ENCODE measurements around the gene CRLF1.

Gene CRLF1, protein sequence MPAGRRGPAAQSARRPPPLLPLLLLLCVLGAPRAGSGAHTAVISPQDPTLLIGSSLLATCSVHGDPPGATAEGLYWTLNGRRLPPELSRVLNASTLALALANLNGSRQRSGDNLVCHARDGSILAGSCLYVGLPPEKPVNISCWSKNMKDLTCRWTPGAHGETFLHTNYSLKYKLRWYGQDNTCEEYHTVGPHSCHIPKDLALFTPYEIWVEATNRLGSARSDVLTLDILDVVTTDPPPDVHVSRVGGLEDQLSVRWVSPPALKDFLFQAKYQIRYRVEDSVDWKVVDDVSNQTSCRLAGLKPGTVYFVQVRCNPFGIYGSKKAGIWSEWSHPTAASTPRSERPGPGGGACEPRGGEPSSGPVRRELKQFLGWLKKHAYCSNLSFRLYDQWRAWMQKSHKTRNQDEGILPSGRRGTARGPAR

DNA sequence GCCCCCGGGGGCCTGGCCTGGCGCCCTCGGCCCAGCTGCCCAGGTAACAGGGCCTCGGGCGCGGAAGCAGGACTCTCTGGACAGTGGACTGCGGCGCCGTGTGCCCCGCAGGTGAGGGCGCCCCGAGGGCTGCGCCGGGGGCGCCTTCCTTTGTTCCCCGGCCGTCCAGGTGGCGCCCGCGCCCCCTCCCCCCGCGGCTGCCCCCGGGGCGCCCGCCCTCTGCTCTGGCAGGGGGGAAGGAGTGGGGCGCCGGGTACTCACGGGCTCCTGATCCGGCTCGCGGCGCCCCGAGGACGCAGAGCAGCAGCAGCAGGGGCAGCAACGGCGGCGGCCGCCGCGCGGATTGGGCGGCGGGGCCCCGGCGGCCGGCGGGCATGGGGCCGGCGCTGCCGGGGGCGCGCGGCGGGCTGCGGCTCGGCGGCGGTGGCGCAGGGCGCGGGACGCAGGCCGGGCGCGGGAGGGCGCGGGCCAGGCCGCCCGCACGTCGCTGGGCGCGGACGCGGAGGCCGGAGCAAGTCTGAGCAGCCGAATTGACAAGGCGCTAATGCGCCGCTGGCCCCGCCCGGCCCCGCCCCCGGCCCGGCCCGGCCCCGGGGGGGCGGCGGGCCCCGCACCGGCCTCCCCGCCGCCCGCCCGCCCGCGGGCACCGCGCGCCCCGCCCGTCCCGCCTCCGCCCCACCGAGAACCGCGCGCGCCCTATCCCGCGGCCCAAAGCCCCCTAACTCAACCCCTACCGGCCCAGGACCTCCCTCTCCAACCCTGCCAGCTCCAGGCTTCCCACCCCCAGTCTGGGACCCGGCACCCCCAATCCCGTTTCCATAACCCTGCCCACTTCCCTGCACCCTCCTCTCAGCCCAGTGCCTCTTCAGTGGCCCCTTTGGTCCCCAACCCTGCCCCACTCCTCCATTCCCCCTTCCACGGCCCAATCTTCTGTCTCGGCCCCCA, at the start of gene CRLF1:
TSS of gene CRLF1 (minus strand) at position 519 of the 945 bp plus-strand sequence. CDS start at position 376, 143 bp downstream.
- no peak for DNase-seq

DNA sequence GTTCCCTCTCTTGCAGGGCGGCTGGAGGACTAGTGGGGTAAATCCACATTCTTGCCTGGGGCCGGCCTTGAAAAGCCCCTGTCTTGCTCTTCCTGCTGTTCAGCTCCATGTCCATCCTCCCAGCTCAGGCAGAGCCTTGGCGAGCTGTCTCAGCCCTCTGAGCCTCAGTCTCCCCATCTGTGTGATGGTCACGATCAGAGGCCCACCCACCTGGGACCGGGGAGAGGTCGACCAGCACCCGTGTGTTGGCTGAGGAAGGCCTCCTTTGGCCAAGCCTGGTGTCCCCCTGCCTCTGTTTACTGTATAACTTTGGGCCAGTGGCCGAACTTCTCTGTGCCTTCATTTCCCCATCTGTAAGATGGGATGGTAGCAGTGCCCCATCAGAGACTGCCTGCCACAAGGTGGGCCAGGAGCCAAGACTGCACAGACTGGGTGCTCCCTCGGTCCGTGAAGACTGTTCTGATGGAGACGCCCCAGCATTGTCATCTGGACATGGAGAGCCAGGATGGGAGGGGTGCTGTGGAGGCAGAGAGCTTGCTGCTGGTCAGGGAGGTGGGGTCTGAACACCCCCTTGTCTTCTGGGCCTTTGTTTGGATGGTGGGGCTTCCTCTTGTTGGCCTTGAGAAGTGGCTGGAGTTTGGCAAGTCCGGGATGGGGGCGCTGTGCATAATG, 48.7 kb upstream of the CRLF1 start:
- DNase-seq = no peak

DNA sequence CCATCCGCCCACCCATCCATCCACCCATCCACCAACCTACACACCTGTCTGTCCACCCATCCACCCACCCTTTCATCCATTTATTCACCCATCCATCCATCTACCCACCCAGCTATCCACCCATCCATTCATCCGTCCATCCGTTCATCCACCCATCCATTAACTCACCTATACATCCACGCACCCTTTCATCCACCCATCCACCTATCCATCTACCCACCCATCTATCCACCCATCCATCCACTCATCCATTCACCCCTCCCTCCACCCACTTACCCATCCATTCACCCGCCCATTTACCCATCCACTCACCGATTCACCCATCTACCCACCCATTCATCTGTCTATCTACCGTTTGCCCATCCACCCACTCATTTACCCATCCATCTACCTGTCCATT, 47.9 kb upstream of the CRLF1 start:
- DNase-seq = no peak

DNA sequence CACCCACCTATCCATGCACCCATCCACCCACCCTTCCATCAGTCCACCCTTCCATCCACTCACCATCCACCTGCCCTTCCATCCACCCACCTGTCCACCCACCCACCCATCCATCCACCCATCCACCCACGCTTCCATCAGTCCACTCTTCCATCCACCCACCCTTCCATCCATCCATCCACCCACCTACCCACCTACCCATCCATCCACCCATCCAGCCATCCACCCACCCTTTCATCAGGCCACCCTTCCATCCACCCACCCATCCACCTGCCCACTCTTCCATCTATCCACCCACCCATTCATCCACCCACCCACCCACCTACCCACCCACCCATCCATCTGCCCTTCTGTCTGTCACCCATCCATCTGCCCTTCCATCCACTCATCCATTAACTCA, 47.3 kb upstream of the CRLF1 start:
- DNase-seq = no peak

DNA sequence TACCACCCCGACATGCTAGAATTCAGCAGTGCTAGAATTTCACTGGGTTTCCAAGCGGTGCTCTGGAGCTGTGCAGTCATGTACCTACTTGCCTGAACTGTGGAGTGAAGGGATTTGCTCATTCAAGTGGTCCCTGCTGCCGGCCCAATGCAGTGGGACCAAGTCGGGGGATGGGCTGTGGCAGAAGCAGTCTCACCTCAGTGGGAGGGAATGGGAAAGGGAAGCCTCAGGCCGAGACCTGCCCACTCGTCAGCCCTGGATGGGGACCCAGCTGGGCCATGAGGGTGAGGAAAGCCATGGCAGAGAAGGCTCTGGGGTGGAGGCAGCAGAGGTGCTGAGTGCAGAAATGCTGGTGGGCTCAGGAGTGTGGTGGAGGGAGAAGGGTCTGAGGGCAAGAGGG, 45.1 kb upstream of the CRLF1 start:
- no peak for DNase-seq

DNA sequence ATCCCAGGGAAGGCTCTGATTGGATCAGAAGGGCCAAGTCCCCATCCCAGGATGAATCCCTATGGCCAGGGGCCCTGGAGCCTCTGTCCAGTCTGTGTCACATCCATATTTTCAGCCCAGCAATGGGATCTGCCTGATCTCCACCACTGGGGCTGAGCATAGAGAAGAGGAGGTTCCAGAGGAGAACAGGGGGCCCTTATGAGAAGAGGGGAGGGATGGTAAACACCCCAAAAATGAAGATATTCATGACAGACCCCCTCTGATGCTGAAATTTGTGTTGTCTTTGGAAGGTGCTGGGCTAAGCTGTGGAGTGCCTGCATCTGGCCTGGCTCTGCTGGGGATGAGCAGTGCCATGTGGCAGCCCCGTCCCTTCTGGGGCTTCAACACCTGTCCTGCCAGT, 44.7 kb upstream of the CRLF1 start:
- DNase-seq = no peak

DNA sequence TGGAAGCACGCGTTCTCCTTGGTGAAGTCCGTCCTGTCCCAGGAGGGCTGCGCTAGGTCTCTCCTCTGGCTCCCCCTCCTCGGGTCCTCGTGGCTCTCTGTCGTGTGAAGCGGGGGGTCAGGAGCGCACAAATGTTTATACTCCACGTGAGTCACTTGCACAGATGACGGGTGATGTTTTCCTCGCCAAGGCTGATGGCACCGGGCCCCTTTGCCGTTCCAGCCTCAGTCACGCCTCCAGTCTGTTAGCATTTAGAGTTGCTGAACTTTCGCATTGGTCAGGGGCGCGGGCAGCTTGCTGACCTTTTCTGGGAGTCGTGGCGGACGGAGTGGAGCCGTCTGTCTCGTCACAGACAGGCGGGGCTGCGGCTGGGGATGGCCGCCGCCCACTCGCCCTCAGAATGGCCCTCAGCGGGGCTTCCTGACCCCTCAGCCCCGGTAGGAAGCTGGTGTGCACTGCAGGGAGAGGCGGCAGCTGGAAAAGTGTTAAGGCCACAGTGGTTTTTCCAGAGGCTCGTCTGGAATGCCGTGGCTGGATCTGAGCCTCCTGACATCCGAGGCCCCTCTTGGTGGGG, 44.0 kb upstream of the CRLF1 start:
- DNase-seq = no peak

DNA sequence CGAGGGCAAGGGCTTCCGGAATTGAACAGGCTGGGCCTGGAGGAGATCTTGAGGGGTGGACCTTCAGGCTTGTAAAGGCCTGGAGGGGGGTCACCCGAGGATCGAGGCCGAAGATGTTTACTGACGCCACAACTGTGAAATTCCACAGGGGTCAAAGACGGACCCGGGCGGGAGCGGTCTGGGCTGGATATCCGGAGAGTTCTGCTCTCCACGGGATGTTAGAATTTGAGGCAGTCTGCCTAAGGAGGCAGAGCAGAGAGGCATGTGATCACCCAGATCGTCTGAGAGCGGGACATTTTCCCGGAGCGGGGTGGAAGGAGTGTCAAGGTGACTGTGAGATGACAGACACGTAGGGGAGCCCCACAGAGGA, 43.4 kb upstream of the CRLF1 start:
- no peak for DNase-seq

DNA sequence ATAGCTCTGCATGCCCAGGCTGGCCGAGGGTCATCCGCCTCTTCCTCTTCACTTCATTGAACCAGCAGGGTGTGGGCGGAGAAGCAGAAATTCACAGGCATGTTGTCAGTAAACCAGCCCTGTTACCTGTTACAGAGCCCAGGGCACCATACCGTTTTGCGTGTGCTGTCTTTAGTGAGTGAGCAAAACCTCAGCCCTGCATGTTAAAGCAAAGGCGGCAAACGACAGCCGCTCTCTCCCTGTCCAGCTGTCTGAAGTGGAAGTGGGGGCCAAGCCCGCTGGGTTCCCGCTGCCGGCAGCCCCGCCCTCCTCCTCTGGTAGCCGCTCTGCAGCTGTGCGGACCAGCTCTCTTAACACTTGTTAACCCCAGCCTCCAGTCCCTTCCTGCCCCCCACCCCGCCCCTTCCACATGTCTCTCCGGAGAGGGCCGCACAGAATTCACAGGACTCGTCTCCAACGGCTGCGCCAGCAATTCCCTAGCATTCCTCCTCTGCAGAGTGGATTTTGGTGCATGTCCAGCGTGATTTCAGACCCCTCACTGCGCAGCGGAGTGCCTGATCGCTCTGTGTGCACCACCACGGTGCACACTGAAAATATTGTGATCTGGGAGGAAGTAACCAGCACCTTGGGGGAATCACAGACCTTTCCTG, 42.9 kb upstream of the CRLF1 start:
- no peak for DNase-seq

DNA sequence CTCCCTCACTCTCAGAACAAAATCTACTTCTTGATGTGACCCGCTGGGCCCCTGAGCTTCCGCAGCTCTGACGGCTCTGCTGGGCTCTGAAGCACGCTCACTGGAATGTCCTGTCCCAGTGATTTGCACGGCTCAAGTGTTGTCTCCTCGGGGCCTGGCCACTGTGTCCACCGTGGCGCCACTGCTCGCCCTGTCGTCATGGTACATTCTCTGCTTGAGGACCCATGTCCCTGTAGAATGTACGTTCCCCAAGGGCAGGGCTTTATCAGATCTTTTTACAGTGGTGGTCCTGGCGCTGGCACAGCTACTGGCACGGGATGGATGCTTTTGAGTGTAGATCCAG, 42.3 kb upstream of the CRLF1 start:
- DNase-seq = no peak

DNA sequence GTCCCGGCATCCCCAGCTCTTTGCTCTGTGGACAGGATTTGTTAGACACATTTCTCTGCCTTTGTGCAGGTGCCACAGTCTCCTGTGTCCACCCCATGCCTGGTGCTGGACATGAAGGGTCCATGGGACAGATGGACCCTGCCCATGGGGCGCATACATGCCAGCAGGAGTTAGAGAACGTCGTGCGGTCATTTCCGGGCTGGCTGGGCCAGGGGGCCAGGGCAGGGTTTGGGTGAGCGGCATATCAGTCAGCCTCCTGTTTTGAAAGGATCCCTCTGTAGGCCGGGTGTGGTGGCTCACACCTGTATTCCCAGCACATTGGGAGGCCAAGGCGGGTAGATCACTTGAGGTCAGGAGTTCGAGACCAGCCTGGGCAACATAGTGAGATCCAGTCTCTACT, 41.2 kb upstream of the CRLF1 start:
- DNase-seq = no peak

DNA sequence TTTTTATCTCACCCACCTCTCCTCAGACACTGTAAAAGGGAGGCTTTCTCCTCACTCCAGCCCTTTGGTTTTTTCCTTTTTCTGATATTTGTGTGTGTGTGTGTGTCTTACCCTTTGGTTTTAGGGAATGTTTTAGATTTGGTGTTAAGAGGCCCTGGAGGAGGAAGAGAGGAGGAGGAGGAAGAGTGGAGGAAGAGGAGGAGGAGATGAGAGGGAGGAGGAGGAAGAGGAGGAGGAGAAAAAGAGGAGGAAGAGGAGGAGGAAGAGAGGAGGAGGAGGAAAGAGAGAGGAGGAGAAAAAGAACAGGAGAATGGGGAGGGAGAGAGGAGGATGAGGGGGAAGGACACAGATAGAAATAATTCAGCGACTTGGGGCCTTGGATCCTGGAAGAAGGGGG, 40.8 kb upstream of the CRLF1 start:
- DNase-seq = no peak

DNA sequence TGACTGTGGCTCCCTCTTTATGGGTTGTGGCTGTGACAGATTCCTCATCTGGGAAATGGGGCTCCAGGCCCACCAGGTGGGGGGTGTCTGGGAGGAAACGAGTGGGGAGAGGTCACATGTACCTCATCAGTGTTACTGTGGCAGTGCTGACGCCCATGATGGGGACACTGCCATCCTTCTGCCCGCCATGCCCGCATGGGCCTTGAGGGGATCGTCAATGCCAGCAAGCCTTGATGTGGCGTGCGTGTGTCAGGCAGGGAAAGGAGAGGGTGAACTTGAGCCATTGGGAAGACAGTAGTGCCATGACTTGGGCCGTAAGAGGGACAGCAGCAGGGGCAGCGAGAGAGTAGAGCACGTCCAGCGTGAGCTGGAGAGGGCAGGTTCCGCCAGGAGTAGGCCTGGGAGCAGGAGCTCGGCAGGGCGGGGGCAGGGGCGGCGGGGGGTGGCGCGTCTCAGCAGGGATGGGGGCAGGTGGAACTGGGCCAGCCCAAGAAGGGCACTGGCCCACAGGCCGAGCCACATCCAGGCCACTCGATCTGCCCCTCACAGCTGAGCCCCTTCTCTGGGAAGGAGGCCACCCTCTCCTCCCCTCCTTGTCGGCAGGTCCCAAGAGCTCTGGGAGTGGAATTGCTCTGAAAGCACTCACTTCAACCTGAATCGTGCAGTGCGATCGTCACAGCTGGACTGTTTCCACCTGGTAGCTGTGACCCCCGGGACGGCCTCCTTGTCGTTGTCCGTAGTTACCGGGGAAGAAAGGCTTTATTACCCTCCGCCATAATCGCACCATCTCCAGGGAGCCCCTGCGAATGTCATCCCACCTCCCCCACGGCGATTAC, 40.2 kb upstream of the CRLF1 start:
- DNase-seq = no peak

DNA sequence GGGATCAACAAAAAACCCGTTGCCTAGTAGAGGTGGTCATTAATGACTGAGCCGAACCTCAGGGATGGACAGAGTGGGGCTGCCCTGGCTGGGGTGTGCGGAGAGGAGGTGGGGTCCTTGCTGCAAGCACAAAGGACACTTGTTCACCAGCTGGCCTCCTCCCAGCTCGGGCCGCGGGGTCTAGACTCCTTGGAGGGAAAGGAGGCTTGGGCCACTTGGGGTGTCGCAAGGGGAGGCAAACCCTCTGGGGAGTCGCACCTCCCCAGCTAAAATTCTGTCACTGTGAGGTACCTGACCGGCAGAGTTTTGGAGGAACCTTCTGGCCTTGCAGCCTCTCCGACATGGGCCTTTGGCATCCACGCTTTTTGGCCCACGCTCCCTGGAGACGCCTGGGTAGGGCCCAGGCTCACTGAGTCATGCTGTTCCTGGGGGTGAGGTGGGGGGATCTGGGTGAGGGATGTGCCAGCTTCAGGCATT, 38.5 kb upstream of the CRLF1 start:
- no peak for DNase-seq

DNA sequence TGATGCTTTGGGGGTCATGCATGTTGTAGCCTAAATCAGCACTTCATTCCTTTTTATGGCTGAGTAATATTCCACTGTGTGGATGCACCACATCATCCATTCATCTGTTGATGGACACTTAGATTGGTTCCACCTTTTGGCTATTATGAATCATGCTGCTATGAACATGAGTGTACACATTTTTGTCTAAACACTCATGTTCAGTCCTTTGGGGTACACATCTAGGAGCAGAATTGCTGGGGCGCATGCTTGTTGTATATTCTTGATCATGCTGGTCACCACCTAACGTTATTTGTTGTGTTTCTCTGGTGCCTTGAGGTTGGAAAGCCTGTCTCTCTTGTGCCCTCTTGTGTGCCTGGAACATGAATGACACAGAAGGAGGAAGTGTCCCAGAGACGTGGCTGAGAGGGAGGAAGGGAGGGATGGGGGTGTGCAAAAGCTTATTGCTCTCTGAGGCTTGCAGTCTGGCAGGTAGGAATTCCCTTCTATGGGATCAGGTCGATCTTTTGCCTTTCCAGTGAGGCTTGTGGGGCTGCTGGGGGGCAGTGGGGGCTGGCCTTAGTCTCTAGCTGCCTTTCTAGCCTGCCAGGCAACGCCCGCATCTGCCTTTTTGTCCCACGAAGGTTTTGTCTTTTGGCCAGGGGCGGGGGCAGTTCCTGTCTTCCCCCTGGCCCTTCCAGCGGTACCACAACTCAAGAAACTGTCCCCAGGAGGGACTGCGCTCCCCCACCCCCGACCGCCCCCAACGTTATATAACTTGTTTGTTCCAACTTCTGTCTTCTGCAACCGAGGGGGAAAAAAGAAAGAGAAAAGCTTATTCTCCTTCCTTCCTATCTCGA, 37.8 kb upstream of the CRLF1 start:
- no peak for DNase-seq

DNA sequence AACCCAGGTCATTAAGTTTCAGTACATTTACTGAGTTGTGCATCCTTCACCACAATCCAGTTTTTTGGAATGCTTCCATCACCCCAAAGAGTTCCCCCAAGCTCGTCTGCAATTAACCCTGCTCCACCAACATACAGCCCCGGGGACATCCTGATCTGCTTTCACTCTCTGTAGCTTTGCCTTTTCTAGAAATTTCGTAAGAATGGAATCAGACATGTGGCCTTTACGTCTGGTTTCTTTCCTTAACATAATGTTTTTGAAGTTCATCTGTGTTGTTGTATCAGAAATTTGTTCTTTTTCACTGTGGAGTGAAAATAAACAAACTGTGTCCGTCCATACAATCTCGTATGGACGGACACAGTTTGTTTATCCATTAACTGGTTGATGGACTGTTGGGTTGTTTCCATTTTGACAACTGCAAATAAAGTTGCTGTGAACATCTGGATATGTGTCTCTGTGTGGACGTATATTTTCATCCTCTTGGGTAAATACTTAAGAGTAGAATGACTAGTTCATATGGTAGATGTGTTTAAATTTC, 33.2 kb upstream of the CRLF1 start:
- no peak for DNase-seq

DNA sequence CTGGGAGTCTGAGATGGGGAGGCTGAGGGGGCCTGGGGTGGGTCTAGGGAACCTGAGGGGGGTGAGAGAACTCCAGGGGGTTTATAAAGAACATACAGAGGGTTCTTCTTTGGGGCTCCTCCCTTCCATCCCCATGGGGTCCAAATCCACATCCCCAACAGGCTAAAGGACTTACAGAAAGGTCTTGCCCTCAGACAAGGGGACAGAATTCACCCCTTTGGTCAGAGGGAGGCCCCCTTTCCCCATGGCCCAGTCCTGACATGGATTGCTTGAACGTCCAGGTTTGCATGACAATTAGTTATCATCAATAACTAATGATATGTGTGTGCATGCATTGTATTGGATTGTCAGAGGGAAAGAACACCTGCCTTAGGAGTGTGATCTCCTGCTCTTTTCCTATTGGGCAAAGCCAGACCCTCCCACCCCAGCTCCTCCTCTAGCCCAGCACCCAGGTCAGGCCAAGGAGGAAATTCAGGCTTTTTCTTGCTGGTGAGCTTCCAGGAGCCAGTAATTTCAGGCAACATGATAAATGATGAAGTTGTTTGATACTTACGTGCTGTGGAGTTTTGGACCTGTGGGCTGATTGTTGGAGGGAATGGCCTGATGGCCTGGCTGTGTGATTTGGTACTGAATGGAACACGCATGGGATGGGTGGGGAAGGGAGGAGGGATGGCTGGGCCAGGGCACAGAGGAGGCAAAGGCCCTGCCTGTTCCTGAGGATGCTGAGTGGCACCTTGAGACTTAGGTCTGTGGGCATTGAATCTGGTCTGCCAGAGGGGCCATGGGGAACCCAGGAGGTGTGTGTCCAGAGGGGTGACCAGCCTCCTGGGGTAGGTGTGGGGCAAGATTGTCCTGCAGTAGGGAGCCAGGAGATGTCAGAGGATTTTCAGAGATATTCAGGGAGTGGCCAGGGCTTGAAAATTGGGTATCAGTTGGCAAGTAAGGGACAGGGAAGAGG, 31.4 kb upstream of the CRLF1 start:
- DNase-seq = no peak

DNA sequence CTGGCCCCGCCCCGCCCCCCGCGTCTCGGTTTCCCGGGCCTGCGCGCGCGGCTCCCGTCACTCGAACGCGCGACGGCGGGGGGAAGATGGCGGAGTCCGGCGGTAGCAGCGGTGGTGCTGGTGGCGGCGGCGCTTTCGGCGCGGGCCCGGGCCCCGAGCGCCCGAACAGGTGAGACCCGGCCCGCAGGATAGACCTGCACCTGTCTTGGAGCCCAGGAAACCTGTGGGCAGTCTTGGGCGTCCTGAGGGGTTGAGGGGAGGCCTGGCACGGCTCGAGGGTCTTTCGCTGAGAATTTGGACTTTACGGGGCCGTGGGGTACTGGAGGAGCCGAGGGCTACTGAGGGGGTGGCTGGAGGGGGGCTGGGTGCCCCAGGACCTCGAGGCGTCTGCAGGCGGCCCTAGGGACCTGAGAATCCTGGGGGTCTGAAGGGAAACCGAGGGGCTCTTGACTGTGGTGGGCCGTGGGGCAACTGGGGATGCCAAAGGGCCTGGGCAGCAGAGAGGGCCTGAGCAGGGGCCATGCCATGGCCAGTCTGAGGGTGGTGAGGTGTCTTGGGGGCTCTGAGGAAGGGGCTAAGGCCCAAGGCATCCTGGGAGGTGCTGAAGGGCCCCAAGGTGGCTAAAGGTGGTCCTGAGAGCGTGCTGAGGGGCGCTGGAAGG, 30.5 kb upstream of the CRLF1 start, which contains the start of gene KLHL26:
TSS of gene KLHL26 (plus strand) at position 60 of the 661 bp plus-strand sequence. CDS start at position 87, 27 bp downstream.
- DNase-seq = no peak
